Transverse colon (tissue), 4 donors: ENCODE data around the gene PROX2. TPM values are rescaled to one million over a fixed set of nuclear protein-coding genes. Genes with fewer than 3 reads are reported as not detected.

ENCODE experiments used
- DNase-seq: peaks from one replicate; pipeline ENCODE4 v3.0.0-alpha.2; 2019
- H3K27ac ChIP-seq, 4 donors: fragments of 200-600 bp; sonication (generic); 2 replicates each; pipeline ENCODE4 v1.5.1; 2016 to 2018; ENCODE audit warnings: inconsistent platforms in 4 of 4
- H3K27me3 ChIP-seq: fragments of 200-600 bp; sonication (generic); 2 replicates; pipeline ENCODE4 v1.5.1; 2017; ENCODE audit warnings: inconsistent platforms
- H3K36me3 ChIP-seq, 4 donors: fragments of 200-600 bp; sonication (generic); 2 replicates each; pipeline ENCODE4 v1.5.1; 2017 to 2019; ENCODE audit warnings: inconsistent platforms in 4 of 4
- H3K4me1 ChIP-seq, 4 donors: fragments of 200-600 bp; sonication (generic); 2 replicates each; pipeline ENCODE4 v1.5.1; 2017 to 2020; ENCODE audit warnings: inconsistent platforms in 4 of 4
- H3K4me3 ChIP-seq, 4 donors: fragments of 200-600 bp; sonication (generic); 1 replicate in 1 of 4; 2 replicates in 3 of 4; pipeline versions ENCODE4 v1.5.1 to v1.6.1; 2017 to 2019; ENCODE audit warnings: inconsistent platforms in 4 of 4
- H3K9me3 ChIP-seq, 2 donors: fragments of 200-600 bp; sonication (generic); 2 replicates each; pipeline ENCODE4 v1.5.1; 2017 to 2019; ENCODE audit warnings: inconsistent platforms in 2 of 2
- CTCF ChIP-seq, 5 experiments: fragments of 200-600 bp in 3 of 5; fragments of 450-650 bp in 2 of 5; sonication (generic) in 3 of 5; IDR thresholded peaks; 1 replicate in 2 of 5; 2 replicates in 3 of 5; pipeline ENCODE4 v1.5.1; 2016 to 2017; ENCODE audit warnings: antibody characterized with exemption in 5 of 5, inconsistent platforms in 3 of 5, mild to moderate bottlenecking in 2 of 5, moderate library complexity in 1 of 5
- EP300 ChIP-seq: sonication (generic); formaldehyde crosslinking; IDR thresholded peaks from one replicate; pipeline ENCODE4 v1.6.1; 2017; ENCODE audit warnings: antibody characterized with exemption, low read depth
- POLR2A ChIP-seq: fragments of 450-650 bp; IDR thresholded peaks from one replicate; pipeline ENCODE4 v1.6.1; 2016; ENCODE audit warnings: antibody characterized with exemption, mild to moderate bottlenecking, moderate library complexity
- POLR2AphosphoS5 ChIP-seq, 3 donors: sonication (generic); formaldehyde crosslinking; IDR thresholded peaks; one replicate each; pipeline ENCODE4 v1.6.1; 2016; ENCODE audit warnings: antibody characterized with exemption in 3 of 3
- WGBS, 2 donors: methylation state at CpG; one replicate each; pipeline ENCODE4 v1.1.5; 2018; ENCODE audit warnings: low coverage in 1 of 2; 5-methylcytosine and 5-hydroxymethylcytosine counted together
- in situ Hi-C, 4 donors: fragments of 200-750 bp; cut with MboI; loops; one replicate each; pipeline versions ENCODE4 v1.15.0 to v1.15.1; 2017; ENCODE audit warnings: low sequenced_read_pairs in 3 of 4, low pct_ligation_motif_present in 1 of 4, low pct_unique_long_range_greater_than_20kb in 1 of 4
- intact Hi-C: fragments of 100-400 bp; cut with DNase I; formaldehyde crosslinking; loops from one replicate; pipeline ENCODE4 v1.15.1; 2023; ENCODE audit warnings: low total_unique reads
- total RNA-seq, 4 donors: library from RNA; depleted of rRNA; stranded (reverse); fragments of >200 nt; gene quantifications; one replicate each; pipeline ENCODE4 v1.1.0, GENCODE V29; 2016

PROX2 gene
- total RNA-seq, 4 donors from 2014 or later, result 0.79 TPM; not detected in 3

GRCh38 chr14:74882103-74882920, 6.4 kb upstream of the PROX2 start:
- DNase-seq, result peak; percentile 65
- peaks cover 0 to 12% (median 0%) of the 10 kb centered on the region in 4 donors for H3K36me3 ChIP-seq
- no peaks in the 10 kb centered on the region for H3K9me3 ChIP-seq
- peaks cover 21 to 51% (median 43%) of the 10 kb centered on the region in 4 donors for H3K4me1 ChIP-seq
- in situ Hi-C loops, result no loop called here
- H3K4me3 ChIP-seq, result peak overlapping the region; percentile 74 to 99 (median 86)
- no peaks in the 10 kb centered on the region for H3K27me3 ChIP-seq
- peak overlapping the region; percentile 95 to 97 (median 97) for H3K27ac ChIP-seq
- intact Hi-C loops, result no loop called here
- WGBS, 2 donors, result 1 to 3% methylated on average over 5 to 41 of the region's 49 CpGs
- TF ChIP-seq EP300 (no peak), CTCF (IDR thresholded peaks at IDR 0.05) (peak in 1 of 5 experiments; percentile 16), POLR2AphosphoS5 (IDR thresholded peaks at IDR 0.05) (no peak), POLR2A (no peak)

GRCh38 chr14:74881431-74882102, 5.6 kb upstream of the PROX2 start, which contains the start of gene DLST:
Gene DLST, plus strand, starts transcription at chr14:74881916. Its CDS starts 38 bp downstream, at chr14:74881954.
- H3K4me1 ChIP-seq, result peaks cover 21 to 44% (median 36%) of the 10 kb centered on the region in 4 donors
- H3K27ac ChIP-seq, result peak within 1 kb of the TSS; percentile 95 to 97 (median 97)
- peak within 1 kb of the TSS; percentile 74 to 99 (median 86) for H3K4me3 ChIP-seq
- in situ Hi-C loops, result no loop called here
- peaks cover 0 to 12% (median 0%) of the 10 kb centered on the region in 4 donors for H3K36me3 ChIP-seq
- DNase-seq, result peak; percentile 91
- no peaks in the 10 kb centered on the region for H3K9me3 ChIP-seq
- intact Hi-C loops, result no loop called here
- WGBS, 2 donors, result 0% methylated on average over 41 of the region's 53 CpGs; no CpG with 5 or more reads in 1 of the 2 donors
- TF ChIP-seq POLR2A, result peak; percentile 87
- TF ChIP-seq CTCF (IDR thresholded peaks at IDR 0.05), result peak in 1 of 5 experiments; percentile 8
- TF ChIP-seq EP300, result no peak
- TF ChIP-seq POLR2AphosphoS5 (IDR thresholded peaks at IDR 0.05), result peak; percentile 80 to 95 (median 94)
- H3K27me3 ChIP-seq, result no peaks in the 10 kb centered on the region

GRCh38 chr14:74879427-74880182, 3.7 kb upstream of the PROX2 start:
- intact Hi-C loops, result no loop called here
- TF ChIP-seq POLR2A (no peak), POLR2AphosphoS5 (IDR thresholded peaks at IDR 0.05) (no peak), EP300 (no peak), CTCF (IDR thresholded peaks at IDR 0.05) (no peak)

DNA sequence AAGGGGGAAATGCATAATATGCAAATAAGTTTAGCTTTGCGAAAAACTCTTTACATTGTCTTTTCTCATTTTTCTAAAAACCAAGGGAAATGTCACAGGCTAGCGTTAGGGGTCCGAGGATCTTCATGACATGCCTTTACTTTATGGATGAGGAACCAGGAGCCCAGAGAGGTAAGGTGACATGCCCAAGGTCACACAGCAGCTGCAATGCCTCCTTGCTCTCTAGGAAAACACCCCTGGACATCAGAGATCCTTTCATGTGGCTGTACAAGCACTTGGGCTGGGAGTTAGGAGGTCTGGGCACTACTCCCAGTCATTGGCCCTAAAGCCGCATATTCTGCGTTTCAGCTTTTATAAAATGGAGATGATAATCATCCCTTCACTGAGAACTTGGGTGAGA, 741 bp downstream of the PROX2 start:
- Histone ChIP-seq H3K27me3 (no peaks in the 10 kb centered on the region), H3K4me3 (no peak overlapping the region), H3K4me1 (no peaks in the 10 kb centered on the region), H3K9me3 (no peaks in the 10 kb centered on the region), H3K27ac (no peak overlapping the region), H3K36me3 (no peaks in the 10 kb centered on the region)
- no peak for TF ChIP-seq POLR2AphosphoS5 (IDR thresholded peaks at IDR 0.05)
- TF ChIP-seq EP300, result no peak
- no peak for TF ChIP-seq POLR2A
- TF ChIP-seq CTCF (IDR thresholded peaks at IDR 0.05), result no peak
- DNase-seq, result no peak
- WGBS, 2 donors, result 93 to 95% methylated on average over 5 of the region's 5 CpGs
- in situ Hi-C loops (no loop called here), intact Hi-C loops (no loop called here)

More at GRCh38 chr14:74879427-74880182, 3.7 kb upstream of the PROX2 start:
- peaks cover 16 to 30% (median 23%) of the 10 kb centered on the region in 4 donors for H3K4me1 ChIP-seq
- WGBS, 2 donors, result 53 to 57% methylated on average over 2 to 3 of the region's 3 CpGs
- H3K27me3 ChIP-seq, result no peaks in the 10 kb centered on the region
- peaks cover 0 to under 1% (median 0%) of the 10 kb centered on the region in 4 donors for H3K36me3 ChIP-seq
- no peak overlapping the region for H3K27ac ChIP-seq
- H3K9me3 ChIP-seq, result no peaks in the 10 kb centered on the region
- H3K4me3 ChIP-seq, result no peak overlapping the region
- DNase-seq, result no peak
- in situ Hi-C loops, result no loop called here
